OCI-M2 (cell line): ENCODE data around the gene SPAG8.

Source experiments
- DNase-seq: peaks from one replicate; lab custom pipeline; 2025; ENCODE audit not compliant: unreplicated experiment; lab: John Stamatoyannopoulos, UW

The SPAG8 gene

GRCh38 chr9:35778496-35778895 is 33.6 kb downstream of the SPAG8 start:
- DNase-seq = no peak

- DNase-seq = no peak
These were observed 36.0 kb downstream of the SPAG8 start for GRCh38 chr9:35776018-35776417.

DNA sequence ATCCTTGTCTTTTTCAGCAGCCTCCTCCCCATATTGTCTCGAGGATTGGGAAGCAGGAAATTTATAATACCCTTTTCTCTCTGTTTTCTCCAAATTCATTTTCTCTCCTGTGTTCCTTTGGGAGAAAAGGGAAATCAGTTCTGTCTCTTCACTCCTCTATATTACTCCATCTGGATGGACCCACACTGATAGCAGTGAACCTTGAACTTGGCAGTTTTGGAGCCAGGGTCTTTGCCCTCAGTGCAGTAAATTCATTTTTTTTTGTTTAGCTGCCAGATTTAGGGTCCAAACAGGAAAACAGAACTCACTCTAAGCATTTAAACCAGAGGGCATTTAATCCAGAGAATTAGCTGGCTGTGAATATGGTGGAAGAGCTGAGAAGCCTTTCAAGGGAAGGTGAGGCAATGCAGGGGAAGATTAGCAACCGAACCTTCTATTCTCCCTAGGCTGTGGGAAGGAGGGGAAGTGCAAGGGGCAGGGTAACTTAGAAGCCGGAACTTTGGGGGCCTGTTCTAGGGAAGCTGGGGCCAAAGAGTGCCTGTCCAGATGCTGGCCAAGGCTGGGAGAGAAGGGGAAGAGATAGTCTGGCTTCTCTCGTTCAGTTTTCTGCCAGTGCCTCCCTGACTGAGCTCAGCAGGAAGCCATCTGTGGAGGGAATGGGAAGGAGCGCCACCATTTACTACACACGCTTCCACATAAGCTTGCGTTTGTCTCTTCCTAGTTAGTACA is 37.0 kb downstream of the SPAG8 start:
- DNase-seq = no peak

GRCh38 chr9:35771943-35772342 is 40.1 kb downstream of the SPAG8 start:
- DNase-seq = no peak

DNA sequence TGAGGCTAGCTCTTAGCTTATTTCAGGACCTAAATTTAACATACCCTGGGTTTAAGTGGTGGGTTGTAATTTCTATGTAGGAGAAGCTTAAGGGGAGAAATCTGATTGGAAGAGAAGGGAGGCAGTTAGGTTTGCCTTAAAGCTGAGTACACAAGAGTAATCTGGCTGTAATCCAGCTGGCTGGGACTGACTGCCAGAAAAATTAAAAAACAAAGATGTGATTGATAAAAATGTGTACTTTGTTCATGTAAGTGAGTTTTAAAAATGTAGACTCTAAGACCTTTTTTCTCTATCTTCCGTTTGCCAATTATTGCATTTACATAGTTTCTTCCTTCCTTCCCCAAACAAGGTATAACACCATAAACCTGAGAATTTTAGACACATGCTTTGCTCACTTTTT is 40.5 kb downstream of the SPAG8 start:
- DNase-seq = no peak

- DNase-seq = no peak
These were observed 41.0 kb downstream of the SPAG8 start for GRCh38 chr9:35771075-35771433.

GRCh38 chr9:35769763-35770162 is 42.3 kb downstream of the SPAG8 start:
- DNase-seq = no peak

GRCh38 chr9:35767458-35767857 is 44.6 kb downstream of the SPAG8 start:
- no peak for DNase-seq

DNA sequence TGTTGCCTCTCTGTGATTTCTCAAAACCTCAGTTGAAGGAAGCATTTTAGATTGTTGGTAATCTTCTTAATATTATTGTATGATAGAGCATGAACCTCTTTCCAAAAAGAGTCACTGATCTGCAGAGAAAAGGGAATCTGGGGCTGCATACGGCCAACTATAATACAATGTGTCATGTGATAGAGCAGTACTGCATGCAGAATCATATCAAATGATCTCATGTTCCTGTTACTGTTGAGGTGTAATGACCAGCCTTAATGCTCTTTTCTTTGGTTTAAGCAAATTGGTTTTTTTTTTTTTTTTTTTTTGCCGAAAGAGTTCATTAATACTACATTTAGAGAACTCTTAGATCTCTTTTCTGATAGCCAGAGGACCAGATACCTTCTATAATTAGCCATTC is 45.1 kb downstream of the SPAG8 start:
- DNase-seq = no peak

- DNase-seq = no peak
These were observed 48.3 kb downstream of the SPAG8 start for GRCh38 chr9:35763803-35764202.

- DNase-seq = no peak
These were observed 48.9 kb downstream of the SPAG8 start for GRCh38 chr9:35763181-35763580.

DNA sequence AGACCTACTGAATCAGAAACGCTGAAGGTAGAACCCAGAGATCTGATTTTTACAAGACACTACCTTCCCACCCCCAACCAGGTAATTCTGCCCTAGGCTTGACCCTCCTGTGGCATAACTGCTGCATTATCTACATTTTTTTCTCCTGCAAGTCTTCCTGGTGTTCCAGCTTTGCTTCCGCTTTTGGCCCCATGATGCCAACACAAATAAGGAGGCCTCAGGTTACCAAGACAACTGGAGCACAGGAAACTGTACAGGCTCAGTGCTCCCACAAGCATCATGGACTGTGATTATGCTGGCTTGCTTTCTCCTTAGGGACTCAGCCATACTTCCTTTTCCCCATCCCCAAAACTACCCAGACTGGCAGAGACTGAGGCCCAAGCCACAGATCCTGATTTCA is 51.4 kb downstream of the SPAG8 start:
- no peak for DNase-seq

DNA sequence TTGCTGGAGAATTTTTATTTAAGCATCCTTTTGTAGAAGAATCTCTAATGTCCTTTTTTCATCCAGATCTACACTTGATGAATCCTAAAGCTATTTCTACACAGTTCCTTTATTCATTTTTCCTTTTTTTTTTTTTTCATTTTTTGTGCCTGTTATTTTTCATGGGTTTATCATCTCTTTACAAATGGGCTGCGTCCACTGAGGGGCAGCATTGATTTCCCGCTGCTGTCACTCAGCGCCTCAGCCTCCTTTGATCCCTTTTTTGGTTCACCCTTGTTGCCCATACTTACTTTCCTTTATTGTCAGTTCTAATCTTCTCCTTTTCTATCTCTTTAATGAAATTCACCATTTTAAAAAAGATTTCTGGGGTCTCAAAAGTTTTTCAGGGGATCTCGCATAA is 52.3 kb downstream of the SPAG8 start:
- DNase-seq = no peak
